Stimulated activated CD8-positive, alpha-beta memory T cell treated with anti-CD3 and anti-CD28 coated beads, Interleukin-4, amount 100 ng/mL, for 4 hours (primary cell): ENCODE measurements around the gene RCHY1.
A peak's percentile ranks its signal among the peaks of the same experiment; 100 is the strongest.
"Not testable (repeated sequence)": the region's sequence is repeated elsewhere in the genome, so short reads cannot be mapped to it uniquely, and the experiment has no call there.

Experiments used
- DNase-seq, 2 donors: peaks; one replicate each; pipeline ENCODE4 v3.0.0-alpha.2; 2020; ENCODE audit warnings: low read depth in 2 of 2, low spot score in 1 of 2

Gene RCHY1

DNA sequence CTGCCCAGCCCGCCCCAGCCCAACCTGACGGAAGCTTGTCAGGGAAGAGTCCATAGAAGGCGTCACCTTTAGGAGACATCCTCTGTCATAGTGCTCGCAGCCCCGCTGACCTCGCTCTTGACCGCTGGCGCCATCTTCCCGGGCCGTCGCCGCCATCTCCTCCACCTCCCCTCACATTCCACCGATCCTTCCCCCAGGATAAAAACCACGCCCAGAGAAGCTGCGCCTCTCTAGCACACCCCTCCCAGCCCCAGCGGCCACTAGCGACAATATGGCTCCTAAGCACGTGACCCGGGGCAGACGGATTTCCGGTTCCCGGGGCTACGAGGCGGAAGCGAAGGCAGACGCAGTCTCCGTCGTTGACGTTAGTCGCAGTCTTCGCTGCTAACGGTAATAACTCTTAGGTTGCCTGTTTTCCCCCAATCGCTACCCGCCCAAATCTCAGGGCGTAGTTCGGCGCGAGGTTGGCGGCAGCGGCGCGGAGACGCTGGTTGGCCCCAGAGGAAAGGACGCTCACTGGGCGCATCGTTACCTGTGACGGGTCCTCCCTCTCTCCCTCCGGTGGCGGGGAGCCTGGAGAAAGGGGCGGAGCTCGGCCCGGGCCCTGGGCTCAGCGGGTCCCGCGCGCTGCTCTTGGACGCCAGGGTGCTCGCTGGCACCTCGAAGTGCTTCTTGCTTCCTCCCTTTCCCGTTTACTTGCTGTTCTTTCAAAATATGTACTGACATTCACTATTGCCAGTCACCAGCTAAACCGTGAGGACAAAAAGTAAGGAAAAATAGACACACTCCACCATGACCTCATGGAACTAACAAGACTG, at the start of gene RCHY1, which contains the start of gene THAP6:
TSS of gene RCHY1 (minus strand) at position 273 of the 818 bp plus-strand sequence. CDS start at position 156, 117 bp downstream.
TSS of gene THAP6 (plus strand) at position 343 of the 818 bp plus-strand sequence. CDS start 980 bp downstream, outside the sequence.
- peak; percentile 82 to 83 for DNase-seq

- DNase-seq, result no peak
These were observed 47.6 kb upstream of the RCHY1 start for GRCh38 chr4:75561789-75562188.

DNA sequence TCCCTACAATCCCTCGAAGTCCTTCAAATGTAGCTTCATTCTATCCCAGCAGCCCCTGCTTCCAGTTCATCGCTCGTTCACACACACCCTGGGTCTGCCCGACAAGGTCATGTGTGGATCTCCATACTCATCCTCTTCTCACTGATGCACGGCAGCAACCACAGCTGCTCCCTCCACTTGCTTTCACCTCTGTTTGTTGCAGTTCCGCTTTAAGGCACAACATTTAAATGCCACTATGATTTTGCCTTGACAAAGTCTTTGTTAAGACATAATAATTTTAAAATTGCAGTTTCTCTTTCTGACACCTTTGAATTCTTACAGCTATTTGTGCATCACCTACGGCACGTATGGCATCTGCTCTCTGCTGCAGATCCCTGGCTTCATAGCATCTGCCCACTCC, 43.5 kb upstream of the RCHY1 start:
- DNase-seq, result no peak

- no peak for DNase-seq
These were observed 41.3 kb upstream of the RCHY1 start, which contains the start of gene ODAPH for GRCh38 chr4:75555294-75556164. Gene ODAPH (plus strand): TSS chr4:75556066. CDS start chr4:75556083, 17 bp downstream.

DNA sequence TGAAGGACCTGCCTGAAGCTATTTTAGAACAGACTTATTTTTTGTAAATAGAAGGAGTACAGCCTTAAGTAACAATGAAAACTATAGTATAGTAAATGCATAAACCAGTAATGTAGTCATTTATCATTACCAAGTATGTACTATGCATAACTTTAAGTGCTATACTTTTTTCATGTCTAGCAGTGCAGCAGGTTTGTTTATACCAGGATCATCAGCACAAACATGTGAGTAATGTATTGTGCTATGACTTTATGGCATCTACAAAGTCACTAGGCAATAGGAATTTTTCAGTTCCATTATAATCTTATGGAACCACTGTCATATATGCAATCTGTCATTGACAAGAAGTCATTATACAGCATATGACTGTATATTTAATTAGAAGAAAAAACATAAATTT, 38.2 kb upstream of the RCHY1 start:
- DNase-seq, result no peak

DNA sequence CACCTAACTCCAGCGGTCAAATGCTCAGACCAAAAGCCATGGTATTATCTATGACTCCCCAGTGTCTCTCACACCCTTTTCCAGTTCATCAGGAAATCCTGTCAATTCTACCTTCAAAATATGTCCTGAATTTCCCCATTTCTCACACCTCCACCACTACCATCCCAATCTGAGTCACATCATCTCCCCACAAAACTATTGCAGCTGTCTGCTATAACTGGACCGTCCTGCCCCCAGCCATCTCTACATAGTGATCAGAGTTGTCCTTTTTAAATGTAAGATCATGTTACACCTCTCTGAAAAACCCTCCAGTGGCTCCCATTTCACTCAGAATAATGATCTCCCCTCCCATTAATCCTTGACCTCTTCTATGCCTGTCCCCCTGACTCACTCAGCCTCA, 34.8 kb upstream of the RCHY1 start:
- DNase-seq, result no peak

- no peak for DNase-seq
These were observed 33.6 kb upstream of the RCHY1 start for GRCh38 chr4:75547647-75548387.

DNA sequence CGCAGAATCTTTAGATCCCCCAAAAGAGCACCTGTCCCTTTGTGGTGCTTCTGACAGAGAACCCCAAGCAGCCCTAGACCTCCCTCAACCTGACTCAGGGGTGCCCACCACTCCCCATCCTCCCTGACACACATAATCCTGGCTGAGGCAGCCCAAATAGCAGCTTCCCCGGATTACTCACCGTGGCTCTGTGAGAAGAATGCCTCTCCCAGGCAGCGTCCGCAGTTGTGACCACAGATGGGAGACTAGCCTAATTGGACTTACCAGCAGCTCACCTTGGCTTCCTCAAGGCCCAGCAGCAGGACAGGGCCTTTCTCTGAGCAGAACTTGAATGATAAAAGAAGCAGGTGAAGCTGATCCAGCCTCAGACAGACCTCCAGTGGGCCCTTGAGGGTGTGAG, 31.3 kb upstream of the RCHY1 start:
- DNase-seq, result no peak

DNA sequence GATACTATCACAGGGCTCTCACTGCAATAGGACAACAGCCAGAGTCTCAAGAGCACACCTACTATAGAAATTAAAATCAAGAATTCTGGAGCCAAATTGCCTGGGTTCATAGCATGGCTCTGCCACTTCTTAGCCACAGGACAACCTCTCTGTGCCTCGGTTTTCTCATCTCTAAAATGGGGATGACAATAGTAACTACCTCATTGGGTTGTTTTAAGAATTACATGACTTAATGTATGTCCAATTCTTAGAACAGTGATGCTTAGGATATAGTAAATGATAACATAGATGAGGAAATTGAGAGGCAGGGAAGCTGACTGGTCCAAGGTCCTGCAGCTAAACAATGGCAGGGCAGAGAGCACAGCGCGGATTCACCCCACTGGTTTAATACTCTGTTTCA, 30.7 kb upstream of the RCHY1 start:
- DNase-seq, result no peak

DNA sequence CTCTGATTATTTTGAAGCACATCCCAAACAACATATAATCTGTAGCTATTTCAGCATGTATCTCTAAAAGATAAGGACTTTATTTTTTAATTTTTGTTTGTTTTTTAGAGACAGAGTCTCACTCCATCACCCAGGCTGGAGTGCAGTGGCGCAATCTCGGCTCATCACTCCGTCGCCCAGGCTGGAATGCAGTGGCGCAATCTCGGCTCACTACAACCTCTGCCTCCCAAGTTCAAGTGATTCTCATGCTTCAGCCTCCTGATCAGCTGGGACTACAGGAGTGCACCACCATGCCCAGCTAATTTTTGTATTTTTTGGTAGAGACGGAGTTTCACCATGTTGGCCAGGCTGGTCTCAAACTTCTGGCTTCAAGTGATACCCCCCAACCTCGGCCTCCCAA, 30.0 kb upstream of the RCHY1 start:
- not testable (repeated sequence) for DNase-seq

- no peak for DNase-seq
These were observed 28.6 kb upstream of the RCHY1 start for GRCh38 chr4:75542824-75543223.

DNA sequence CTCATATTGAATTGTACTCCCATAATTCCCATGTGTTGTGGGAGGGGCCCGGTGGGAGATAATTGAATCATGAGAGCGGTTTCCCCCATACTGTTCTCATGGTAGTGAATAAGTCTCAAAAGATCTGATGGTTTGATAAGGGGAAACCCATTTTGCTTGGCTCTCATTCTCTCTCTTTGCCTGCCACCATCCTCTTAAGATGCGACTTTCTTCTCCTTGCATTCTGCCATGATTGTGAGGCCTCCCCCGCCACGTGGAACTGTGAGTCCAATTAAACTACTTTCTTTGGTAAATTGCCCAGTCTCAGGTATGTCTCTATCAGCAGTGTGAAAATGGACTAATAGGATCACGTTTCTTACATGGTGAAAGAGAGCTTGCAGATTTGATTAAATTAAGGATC, 23.1 kb upstream of the RCHY1 start:
- not testable (repeated sequence) for DNase-seq

- not testable (repeated sequence) for DNase-seq
These were observed 19.7 kb upstream of the RCHY1 start for GRCh38 chr4:75533926-75534325.

GRCh38 chr4:75533339-75533887, 19.2 kb upstream of the RCHY1 start:
- not testable (repeated sequence) for DNase-seq

DNA sequence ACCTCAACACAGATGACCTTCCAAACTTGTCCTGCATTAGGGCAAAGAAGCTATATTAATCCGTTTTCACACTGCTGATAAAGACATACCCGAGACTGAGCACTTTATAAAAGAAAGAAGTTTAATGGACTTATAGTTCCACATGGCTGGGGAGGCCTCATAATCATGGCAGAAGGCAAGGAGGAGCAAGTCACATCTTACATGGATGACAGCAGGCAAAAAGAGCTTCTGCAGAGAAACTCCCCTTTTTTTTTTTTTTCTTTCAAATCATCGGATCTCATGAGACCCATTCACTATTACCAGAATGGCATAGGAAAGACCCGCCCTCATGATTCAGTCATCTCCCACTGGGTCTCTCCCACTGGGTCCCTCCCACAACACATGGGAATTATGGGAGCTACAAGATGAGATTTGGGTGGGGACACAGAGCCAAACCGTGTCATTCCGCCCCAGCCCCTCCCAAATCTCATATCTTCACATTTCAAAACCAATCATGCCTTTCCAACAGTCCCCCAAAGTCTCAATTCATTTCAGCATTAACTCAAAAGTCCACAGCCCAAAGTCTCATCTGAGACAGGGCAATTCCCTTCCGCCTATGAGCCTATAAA, 17.4 kb upstream of the RCHY1 start:
- DNase-seq, result not testable (repeated sequence)

- no peak for DNase-seq
These were observed 16.5 kb upstream of the RCHY1 start for GRCh38 chr4:75530556-75531322.

DNA sequence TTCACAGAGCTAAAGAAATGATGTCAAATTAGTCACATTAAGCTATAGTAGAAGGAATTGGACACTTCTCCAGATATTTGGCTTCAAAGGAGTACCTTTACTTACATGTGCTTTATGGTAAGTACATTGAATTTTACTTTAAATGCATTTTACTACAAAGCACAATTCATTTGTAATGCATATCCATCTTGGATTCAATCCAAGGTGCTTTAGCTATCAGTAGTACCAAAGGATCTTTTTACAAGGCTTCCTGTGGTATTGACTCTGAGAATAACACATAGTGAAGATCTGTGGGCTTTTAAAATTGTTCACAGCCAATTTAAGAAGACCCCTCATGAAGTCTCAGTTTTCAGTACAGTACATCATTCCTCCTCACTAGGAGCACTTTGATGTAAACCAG, 13.3 kb upstream of the RCHY1 start:
- no peak for DNase-seq

DNA sequence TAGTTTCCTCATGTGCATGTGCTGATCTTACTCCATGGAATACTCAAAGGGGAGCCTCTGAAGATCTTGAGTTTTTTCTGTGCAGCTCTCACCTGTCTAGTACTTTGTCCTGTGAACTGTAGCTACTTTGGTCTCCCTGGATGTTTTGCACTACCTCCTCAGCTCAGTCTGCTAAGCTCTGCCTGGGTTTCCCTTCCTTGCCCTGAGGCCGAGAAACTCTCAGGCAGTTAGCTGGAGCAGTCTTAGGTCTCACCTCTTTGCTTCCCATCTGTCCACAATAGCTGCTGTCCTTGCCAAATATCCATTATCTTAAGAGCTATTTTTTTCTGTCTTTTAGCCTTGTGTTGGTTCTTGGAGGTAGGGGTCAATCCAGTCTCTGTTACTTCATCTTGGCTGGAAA, 11.7 kb upstream of the RCHY1 start:
- DNase-seq, result no peak

GRCh38 chr4:75525086-75525485, 10.9 kb upstream of the RCHY1 start:
- no peak for DNase-seq

- DNase-seq, result not testable (repeated sequence)
These were observed 5.2 kb upstream of the RCHY1 start for GRCh38 chr4:75519452-75519851.
